Transverse colon (tissue), 4 donors: ENCODE results near the gene PTPRJ.

Experiments used
- CTCF ChIP-seq, 5 experiments: fragments of 200-600 bp in 3 of 5; fragments of 450-650 bp in 2 of 5; sonication (generic) in 3 of 5; IDR thresholded peaks; 1 replicate in 2 of 5; 2 replicates in 3 of 5; pipeline ENCODE4 v1.5.1; 2016 to 2017; ENCODE audit warnings: antibody characterized with exemption in 5 of 5, inconsistent platforms in 3 of 5, mild to moderate bottlenecking in 2 of 5, moderate library complexity in 1 of 5
- EP300 ChIP-seq: sonication (generic); formaldehyde crosslinking; IDR thresholded peaks from one replicate; pipeline ENCODE4 v1.6.1; 2017; ENCODE audit warnings: antibody characterized with exemption, low read depth
- POLR2A ChIP-seq: fragments of 450-650 bp; IDR thresholded peaks from one replicate; pipeline ENCODE4 v1.6.1; 2016; ENCODE audit warnings: antibody characterized with exemption, mild to moderate bottlenecking, moderate library complexity
- POLR2AphosphoS5 ChIP-seq, 3 donors: sonication (generic); formaldehyde crosslinking; IDR thresholded peaks; one replicate each; pipeline ENCODE4 v1.6.1; 2016; ENCODE audit warnings: antibody characterized with exemption in 3 of 3

- TF ChIP-seq CTCF (IDR thresholded peaks at IDR 0.05) (no peak), POLR2AphosphoS5 (IDR thresholded peaks at IDR 0.05) (no peak), POLR2A (no peak), EP300 (no peak)
Measured at GRCh38 chr11:48087422-48087821, 107.1 kb downstream of the PTPRJ start.
